GM21423 (cell line): ENCODE measurements around the gene C14orf93.

ENCODE experiments used
- ATAC-seq: cut with Tn5 transposase; IDR thresholded peaks from one replicate; pipeline ENCODE4 v1.9.1; 2021; ENCODE audit warnings: mild to moderate bottlenecking, moderate library complexity; ENCODE audit not compliant: unreplicated experiment

C14orf93 gene

DNA sequence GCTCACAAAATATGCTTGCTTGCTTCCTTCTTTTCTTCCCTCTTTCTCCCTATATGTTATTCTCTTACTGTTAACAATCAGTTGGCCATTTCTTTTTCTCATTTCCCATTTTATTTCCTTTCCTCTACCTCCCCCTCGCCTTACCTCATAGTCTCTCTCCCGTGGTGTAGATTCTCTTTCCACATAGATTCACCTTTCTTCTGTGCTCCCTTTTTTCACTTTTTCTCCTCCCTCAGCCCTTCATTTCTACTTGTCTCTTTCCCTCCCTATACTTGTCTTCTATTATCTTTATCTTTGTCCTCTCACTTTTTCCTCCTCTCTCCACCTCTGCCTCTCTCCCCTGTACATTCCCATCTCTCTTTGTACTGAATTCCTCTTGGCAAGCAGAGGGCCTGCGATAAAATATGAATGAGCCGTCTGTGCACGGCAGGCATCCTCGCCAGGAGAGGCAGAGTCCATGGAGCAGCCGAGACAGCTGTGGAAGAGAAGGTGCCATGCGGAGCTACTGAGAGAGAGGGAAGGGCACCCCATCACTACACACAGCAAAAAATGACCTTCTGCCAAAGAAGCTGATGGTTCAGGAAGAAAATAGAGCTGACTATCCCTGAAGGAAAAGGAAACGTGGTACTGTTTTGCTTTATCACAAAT is 12.1 kb downstream of the C14orf93 start:
- no peak for ATAC-seq

GRCh38 chr14:22996768-22997654 is 12.9 kb downstream of the C14orf93 start:
- no peak for ATAC-seq

- no peak for ATAC-seq
Measured at GRCh38 chr14:22995889-22996625, 13.9 kb downstream of the C14orf93 start.

DNA sequence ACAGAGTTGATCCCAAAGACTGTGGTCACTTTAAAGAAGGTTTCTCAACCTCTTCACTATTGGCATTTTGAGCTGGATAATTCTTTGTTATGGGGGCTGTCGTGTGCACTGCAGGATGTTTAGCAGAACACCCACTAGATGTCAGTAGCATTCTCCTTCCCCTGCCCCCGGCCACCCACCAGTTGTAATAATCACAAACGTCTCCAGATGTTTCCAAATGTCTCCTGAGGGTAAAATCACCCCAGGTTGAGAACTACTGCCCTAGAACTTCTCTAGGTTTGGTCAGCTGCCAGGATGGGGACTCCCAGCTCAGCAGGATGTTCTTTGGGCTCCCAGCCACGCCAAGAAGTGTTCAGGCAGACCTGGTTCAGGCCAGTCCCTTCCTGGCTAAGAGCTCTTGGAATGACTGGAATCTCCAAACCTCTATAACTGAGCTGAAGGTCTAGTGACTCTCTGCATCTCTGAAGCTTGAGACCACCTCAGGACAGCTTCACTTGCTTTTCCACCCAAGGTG is 15.1 kb downstream of the C14orf93 start:
- ATAC-seq: no peak

GRCh38 chr14:22993517-22993916 is 16.4 kb downstream of the C14orf93 start:
- ATAC-seq: no peak

DNA sequence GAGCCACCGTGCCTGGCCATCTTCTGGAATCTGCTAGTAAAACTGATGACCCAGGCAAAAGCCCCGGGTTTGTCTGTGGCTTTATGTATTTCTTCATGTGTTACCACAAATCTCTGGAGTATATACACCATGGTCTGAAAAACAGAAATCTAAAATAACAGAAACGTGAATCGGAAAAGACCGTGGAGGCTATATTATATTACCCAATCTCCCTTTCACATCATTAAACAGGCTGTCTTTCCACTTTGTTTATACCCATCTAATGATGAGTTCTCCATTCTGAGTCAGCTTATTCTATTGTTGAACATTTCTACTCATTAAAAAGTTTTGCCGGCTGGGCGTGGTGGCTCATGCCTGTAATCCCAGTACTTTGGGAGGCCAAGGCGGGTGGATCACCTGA is 18.1 kb downstream of the C14orf93 start:
- no peak for ATAC-seq

DNA sequence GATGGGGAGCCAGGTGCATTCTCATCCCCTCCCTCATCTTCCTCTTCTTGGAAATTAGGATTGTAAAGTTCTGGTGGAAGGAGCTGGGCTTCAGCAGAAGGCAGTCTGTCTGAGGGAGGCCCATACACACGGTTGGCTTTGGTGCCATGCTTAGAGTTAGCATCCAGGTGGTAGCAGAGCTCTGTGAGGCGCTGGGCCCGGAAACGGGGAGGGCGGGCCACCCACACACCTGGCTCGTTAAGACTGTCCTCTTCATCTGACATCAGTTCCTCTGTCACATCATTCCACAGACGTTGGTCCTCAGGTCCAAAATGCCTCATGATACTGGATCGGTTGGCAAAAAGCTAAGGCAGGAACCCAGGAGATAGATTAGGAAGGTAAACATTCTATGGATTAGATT is 22.7 kb downstream of the C14orf93 start:
- ATAC-seq: no peak

- no peak for ATAC-seq
Measured at GRCh38 chr14:22986508-22987054, 23.4 kb downstream of the C14orf93 start.

DNA sequence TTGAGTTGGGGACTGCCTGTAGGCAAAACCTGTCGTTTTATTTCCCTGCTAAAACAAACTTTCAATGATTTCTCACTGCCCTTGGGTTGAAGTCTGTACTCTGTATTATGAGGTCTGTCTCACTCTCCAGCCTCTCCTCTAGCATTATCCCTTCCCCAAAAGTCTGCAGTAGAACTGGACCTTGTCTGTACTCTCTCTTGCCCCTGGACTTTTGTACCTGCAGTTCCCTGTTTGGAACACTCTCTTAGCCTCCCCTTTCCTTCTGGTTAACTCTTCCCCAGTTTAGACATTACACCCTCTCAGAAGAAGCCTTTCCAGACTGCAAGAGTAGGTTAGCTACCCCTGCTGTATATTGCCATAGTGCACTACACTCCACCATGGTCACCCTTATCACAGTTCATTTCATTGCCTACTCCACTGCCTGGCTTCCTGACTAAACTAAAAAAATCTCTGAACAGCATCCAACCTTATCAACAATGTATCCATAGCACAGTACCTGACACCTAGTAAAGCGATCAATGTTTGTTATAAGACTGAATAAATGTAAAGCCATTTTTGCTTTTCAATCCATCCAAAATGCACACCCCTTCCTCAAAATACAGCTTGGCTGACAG is 23.9 kb downstream of the C14orf93 start:
- ATAC-seq: no peak

DNA sequence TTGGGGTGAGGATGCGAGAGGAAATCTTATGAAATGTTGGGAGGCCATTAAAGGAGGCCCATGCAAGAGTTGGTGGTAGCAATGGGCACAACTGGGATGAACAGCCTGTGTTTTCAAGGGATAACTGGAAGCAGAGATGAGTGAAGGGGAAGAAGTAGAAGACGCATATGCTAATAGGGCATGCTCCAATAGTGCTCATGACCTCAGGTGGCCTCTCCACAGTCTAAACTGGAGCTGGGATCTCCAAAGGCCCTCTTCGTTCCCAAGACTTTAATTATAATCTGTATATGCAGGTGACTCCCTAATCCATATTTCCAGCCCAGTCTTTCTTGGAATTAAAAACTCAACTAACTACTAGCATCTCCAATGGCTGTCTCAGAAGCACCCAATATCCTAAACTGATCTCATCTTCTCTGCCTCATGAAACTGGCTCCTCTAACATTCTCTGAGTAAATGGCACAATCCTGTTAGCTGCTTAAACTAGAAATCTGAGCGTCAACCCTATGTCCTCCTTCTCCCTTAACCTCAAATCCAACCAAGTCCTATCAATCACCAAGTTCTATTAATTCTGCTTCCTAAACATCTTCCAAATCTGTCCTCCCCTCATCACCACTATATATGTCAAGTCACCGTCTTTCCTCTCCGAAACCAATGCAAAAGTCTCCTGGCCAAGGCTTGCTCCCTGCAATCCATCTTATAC is 24.8 kb downstream of the C14orf93 start:
- ATAC-seq: no peak

DNA sequence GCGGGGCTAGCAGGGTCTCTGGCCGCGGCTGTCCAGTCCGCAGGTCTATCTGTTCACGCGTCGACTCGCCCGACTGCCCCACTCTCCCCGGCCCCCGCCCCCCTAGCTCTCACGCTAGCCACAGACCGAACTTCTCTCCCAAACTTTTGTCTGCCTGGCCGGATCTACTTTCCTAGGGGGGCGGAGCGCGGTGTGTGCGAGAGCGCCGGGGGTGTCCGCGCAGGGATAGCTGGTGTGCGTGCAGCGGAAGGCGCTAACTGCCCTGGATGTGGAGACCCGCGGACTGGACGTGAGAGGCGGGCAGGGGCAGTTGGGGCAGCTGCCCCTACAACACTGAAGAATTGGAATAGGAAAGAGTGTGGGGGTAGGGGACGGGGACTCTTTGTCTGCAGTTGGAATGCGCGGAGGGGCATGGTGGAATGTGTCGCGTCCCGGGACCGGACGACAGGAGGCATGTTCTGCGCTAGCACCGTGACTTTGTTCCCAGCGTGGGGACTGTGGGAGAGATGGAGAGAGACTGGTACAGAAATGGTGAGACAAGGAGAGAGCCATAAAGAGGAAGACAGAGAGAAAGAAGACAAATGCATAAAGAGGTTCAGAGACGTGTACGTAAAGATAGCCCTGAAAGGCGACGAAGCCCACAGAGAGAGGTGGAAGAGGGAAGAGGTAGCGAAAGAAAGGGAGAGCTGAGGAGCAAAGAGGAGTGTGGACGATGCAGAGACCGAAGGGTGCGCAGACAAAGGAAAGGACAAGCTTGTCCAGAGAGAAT is 27.3 kb downstream of the C14orf93 start, which contains the start of gene AJUBA:
Gene AJUBA, minus strand, starts transcription at position 75 of the 769 bp plus-strand sequence. CDS start 285 bp downstream, outside the sequence.
- ATAC-seq: no peak

DNA sequence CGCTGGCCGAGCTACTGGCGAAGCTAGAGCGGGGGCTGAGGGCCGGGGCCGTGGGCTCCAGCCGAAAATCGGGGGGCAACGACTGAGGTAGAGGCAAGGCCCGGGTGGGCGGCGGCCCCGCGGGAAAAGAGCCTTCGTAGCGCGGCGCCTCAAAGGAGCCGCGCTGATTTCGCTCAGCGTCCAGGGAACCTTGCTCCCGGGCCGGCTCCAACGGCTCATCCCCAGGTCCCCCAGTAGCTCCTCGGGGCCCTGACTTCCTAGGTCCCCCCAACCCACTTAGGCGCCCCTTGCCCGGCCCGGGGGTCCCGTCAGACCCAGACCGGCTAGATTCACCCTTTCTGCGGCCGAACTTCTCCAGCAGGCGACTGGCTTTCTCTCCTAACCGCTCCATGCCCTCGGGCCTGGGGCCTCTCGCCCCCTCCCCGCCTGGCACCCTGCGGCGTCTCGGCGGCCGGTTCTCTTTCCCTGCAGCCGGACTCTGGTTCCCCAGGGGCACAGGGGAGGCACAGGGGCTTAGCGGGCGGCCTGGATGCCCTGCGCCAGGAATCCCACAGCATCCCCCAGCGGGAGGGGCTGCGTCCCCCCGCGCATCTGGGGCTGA is 28.0 kb downstream of the C14orf93 start:
- ATAC-seq: no peak

DNA sequence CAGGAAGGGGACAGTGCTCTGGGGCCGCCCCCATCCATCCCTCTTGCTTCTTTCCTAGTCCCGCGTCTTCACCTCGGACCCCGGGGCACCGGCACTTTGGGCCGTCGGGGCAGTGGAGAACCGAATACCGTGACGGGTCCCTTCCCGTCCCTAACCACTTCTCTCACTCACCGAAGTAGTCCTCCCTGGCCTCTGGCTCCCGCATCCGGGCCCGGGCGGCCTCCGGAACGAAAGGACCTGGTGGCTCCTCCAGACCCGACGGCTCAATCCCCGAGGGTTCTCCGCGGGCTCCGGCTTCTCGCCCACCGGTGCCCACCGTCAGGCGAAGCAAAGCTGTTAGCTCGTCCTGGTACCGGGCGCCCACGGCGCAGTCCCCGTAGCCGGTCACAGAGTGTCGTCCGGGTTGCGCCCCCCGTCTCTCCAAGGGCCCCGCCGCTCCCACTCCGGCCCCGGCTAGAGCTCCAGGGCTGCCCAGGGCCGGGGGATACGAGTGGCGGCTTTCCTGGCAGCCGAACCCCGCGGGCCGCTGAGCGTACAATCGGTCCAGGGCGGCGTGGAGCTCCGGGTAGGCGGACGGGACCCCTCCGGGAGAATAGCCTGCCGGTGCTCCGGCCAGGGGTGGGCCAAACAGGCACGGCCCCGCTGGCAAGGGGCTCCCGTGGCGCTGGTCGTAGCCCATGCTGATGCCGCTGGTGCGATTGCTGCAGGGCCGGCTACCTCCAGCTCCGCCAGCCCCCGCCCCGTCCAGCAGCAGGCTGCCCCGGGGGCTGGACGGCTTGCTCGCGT is 28.7 kb downstream of the C14orf93 start:
- ATAC-seq: no peak

GRCh38 chr14:22980672-22981089 is 29.3 kb downstream of the C14orf93 start:
- no peak for ATAC-seq

DNA sequence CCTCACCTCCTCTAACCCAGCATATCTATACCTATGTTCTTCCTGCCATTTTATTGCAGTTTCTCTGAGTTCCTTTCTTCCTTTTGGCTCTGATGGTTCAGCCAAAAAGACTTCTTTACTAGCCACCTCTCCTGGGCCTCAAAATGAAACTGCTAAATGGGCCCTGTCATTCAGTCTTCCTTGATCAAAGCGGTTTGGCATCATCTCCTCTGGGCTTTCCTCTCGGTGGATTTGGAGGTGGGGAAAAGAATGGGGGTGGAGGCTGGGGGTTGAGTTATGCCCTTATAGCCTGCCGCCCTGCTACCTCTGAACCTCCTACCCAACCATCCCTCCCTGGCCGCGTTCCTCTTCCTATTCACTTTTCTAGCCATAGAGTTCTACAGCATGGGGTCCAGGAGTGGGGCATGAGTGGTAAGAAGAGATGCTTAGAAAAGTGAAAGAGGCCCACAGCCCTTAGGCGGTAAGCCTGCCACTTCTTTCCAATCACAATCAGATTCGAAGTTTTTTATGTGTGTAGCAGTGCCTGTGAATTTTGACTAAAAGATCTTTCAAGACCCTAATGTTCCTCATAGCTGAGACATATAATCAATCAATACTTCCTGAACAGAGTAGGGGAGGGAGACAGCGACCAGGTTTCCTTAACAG is 30.1 kb downstream of the C14orf93 start:
- no peak for ATAC-seq

DNA sequence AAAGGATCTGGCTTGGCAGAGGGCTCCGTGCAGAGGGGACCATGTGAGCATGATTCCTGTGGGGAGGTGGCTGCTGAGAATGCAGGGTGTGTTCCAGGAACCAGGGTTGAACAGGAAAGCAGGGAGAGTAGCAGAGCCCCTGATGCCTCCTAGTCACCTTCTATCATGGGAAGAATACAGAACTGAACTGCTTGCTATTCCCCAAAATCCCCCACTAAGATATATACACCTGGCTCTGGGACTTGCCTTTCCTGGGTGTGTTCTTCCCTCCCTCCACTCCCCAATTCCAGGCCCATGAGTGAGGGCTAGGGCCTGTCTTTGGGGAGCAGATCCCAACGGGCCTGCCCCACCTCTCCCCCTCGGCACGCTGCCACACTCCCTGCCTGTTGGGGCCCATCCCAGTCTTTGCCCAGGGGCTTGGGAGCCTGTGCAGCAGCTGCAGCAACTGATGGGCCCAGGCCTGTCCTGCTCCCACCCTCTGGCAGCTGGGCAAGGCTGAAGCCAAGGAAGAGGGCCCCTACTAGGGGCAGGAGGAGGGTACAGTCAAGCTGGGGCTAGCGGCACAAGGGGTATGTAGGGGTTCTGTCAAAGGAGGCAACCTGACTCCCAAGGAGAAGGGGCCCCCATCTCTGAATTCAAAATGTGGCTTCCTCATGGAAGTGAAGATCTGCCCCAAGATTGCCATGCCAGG is 30.8 kb downstream of the C14orf93 start:
- no peak for ATAC-seq

DNA sequence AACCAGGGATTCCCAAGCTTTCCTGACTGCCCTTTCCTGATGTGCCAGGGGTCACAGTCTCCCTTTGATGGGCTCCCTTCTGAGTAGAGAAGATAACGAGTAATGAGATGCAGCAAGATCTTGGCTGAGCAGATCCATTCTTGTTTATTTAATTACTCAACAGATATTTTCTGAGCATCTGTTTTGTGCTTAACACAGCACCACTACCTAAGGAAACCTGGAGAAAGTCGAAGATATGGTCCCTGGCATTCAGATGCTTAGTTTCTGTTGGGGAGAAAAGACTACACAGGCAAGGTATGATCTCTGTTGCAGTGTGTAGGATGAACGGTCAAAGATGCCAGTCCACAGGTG is 31.5 kb downstream of the C14orf93 start:
- no peak for ATAC-seq
